D341Med (cell line): ENCODE results near the gene KCNH2.
A peak's percentile ranks its signal among the peaks of the same experiment; 100 is the strongest.

Experiments
- DNase-seq: peaks from one replicate; pipeline ENCODE4 v3.0.0; 2012; ENCODE audit warnings: low spot score

The KCNH2 gene

DNA sequence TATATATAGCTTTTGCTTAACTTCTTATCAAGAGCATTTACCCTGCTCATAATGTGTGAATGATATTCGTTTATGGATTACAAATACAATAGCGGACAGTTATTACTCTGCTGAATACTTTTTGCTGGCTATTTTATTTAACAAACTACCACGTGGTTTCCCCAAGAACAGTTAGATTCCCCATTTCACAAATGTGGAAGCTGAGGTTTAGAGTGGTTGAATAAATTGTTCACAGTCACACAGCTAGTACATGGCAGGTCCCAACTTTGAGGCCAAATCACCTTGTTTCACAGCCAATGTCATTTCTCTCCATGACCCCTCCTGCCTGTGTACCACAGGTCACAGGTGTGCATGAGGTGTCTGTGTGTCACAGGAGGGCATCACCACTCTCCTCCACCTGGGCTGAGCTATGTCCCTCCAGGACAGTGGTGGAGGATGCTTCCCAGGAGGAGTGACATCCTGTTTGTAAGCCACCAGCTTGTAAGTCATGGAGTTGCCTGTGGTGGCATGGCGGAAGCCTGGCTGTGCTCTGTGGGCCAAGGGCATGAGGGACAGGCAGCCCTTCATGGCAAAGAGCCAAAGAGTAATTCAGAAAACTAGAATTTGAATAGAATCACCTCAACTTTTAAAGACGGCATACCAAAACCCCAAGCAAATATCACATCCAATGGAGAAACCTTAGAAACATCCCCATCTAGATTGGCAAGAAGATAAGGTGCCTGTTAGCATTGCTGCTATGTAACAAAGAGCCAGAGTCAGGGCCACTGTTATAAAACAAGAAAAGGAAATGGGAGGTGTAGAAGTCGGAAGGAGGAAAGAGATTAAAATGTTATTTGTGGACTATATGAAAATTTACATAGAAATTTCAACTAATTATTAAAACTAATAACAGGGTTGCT is 73.9 kb downstream of the KCNH2 start:
- no peak for DNase-seq

DNA sequence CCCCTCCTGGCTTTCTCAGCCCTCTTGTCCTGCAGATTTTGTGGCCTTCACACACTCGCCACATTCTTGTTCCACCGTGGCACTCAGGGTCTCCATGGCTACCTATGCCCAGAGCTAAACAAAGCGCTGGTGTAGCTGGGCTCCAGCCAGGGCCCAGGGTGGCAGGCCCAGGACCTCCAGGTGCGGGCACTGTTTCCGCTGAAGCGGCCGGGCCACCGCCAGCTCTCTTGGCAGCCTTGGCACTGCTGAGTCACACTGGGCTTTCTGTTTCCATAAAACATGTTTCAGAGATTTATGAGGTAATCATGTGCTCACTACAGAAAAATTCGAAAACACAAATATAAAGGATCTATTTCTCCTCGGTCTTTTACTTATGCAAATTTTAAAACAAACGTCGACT is 74.5 kb downstream of the KCNH2 start:
- DNase-seq: peak; percentile 22

DNA sequence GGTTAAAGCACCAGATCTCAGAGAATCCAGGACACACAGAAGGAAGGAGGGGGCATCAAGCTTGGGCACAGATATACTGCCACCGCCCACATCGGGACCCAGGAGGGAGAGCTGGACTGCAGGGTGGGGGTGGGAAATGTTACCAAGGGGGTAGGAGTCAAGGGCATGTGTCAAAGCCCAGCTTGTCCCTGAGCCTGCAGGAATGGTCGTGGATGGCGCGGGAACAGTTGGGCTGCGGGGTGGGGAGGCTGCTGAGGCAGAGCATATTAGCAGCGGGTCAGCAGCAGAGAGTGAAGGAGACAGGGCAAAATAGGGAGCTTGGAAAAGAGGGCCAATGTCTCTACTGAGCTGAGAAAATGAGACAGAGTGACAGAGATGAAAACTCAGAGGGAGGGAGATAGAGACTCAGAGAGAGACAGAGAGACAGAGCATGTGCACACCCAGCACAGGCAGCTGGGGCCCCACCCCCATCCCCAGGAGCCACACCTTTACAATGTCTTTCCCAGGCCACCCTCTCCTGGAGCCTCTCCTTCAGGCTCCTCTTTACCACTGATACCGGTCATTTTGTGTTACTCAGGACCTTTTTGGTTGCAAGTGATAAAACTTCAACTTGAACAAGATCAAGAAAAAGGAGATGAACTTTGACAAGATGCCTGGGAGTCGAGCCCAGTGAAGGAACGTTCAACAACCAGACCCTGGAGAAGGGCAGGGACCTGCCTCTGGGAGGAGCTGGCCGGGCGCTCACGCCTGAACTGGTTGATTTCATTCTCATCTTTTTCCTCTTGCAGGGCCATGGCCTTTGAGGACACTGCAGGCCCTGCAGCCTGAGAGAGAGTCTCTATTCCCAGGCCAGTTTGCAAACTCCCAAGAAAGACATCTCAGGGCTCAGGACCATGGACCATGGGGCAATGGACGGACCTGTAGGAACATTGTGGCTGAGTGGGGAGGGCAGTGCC is 75.8 kb downstream of the KCNH2 start:
- DNase-seq: peak; percentile 19

DNA sequence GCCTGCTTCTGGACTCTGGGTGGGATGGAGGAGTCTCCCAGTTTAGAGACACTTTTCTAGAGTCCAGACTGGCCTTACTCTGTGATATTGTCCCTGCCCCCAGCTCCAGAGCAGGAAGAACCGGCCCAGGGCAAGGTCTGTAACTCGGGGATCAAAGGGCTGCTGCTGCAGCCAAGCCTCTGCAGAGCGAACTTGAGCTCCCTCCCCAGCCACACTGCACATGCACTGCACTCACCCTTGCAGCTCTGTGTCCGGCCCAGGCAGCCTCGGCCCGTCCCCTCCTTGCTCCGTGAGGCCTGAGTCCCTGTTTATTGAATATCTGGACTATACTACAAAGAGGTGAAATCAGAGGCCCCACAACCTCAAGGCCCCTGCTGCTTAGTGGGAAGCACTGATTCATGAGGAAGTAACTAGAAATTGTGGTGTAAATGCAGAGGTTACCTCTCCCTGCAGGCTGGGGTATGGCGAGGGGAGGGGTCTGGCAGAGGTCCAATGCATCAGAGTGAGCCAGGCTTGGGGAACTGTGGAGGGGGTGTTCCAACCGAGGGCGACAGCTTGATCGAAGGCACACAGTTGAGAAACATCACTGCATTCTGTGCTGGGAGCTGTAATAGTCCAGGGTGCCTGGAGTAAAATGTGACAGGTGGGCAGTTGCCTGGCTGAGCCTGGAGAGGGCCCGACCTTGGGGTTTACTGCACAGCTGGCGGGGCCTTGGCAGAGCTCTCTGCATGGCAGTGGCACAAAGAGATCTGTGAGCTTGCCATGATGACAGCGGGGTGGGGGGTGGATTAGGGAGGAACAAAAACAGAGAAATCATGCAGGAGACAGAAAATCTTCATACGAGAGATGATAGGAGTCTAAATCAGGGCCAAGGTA is 76.7 kb downstream of the KCNH2 start:
- DNase-seq: peak; percentile 42

DNA sequence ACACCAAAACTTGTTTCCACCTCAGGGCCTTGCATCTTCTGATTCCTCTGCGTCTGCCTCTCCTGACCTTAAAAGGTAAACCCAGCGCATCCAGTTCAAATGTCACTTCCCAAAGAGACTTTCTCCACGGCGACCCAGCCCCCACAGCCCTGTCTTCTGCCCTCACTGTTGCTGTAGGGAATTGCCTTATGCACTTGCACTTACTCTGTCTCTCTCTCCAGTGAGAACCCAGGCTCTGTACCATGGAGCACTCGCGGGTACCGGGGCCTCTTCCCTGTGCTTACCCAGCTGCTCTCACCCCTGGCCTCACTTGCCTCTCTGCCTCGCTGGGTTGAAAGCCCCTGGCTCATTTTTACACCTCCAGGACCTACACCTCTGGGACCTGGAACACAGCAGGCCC is 77.4 kb downstream of the KCNH2 start:
- DNase-seq: peak; percentile 20

DNA sequence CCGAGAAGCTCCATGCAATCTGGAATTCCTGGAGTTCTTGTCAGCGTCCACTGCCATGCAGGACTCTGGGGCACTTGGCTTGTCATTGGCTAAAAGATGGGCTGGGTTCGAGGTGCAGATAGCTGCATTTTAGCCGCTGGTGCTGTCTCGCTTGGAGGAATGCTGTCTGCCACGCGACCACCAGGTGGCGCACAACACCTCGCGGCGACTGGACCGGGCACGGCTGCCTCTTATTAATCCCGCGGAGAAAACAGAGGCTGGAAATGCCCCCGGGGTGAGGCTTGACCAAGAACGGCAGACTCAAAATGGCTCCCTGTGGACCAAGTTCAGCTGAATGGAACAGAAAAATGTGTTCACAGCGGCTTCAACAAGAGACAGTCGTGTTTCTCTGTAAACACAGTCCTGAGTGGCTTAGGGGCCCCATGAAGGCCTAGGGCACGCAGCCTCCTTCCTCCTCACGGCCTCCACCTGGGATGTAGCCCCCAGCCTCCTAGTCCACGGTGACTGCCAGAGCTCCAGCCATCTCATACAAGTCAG is 79.6 kb downstream of the KCNH2 start:
- DNase-seq: peak; percentile 92

DNA sequence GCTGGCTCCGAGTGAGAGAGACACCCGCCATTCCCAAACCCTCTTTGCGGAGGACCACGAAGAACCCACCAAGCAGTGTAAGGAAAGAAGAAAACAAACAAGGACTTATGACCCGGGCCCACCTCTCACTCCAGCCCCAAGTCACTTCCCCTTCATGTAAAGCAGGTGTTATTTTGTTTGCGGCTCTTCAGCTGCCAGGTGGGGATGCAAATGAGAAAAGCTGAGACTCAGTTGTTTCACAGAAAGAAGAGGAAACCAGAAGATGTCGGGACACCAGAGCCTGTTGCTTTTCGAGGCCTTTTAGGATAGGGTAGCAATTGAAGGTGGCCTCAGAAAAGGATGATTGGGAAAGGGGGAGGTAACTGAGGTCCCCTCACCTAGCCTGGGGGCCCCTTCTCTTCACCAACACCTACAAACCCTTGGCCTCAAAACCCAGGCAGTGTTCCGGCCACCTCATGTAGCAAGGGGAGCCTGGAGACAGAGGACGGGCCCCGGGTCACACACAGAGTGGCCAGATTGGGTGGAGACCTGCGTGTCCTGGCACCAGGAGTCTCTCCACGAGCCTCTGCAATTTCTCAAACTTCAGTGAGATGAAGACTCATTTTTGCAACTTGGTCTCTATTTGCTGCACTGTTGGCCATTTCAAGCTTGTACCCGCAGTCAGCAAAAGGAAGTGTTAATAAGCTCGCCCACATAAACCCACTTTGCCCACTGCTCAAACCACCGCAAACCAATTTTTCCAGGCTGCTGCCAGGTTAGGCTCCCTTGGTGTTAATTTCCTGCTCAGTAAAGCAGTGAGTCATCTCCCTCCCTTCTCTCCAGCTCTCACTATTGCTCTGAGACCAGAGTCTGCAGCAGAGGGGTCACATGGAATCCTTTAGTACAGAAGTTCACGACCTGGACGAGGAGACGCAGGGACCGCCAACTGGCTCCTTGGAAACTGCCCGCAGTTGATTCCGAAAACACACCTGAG is 80.3 kb downstream of the KCNH2 start:
- no peak for DNase-seq

DNA sequence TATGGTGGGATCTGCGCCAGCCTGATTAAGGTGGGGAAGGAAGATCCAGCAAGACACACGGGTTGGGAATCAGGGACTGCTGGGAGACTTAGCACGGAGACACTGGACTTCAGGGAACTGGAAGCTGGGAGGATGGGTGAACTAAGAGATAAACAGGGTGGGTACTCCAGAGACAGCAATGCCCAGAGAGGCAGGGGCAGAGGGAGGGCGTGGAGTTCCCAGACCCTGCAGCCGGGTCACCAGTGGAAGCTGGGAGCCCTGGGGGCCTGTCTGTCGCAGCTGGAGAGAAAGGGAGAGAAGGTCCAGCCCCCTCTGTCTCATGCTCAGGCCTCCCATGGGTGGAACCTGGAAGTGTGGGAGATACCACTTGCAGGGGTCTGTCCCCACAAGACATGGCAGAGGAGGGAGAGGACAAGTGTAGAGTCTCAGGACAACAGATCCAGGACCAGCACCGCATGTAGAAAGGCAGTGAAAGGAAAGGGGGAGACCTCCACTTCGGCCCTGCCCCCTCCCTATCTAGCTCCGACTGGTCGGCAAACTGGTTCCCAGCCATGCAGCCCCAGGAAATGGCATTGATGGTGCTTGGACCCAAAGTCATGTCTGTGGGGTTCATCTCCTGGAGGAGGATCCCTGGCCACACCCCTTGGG is 81.4 kb downstream of the KCNH2 start:
- DNase-seq: no peak

DNA sequence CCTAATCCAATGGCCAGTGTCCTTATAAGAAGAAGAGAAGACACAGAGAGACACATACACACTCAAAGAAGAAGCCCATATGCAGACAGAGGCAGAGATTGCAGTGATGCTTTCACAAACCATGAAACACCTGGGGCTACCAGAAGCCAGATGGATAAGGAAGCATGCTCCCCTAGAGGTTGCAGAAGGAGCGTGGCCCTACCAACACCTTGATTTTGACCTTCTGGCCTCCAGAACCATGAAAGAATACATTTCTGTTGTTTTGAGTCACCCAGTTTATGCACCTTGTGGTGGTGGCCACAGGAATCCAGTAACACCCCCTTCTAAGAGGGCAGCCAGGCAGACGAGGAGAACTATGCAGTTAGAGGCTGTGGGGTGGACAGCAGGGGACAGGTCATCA is 82.3 kb downstream of the KCNH2 start:
- DNase-seq: no peak
